Common myeloid progenitor, CD34-positive (primary cell): ENCODE results near the gene SRRM4.

ENCODE experiments used
- CTCF ChIA-PET: fragments of 350-600 bp; sonication (Branson Sonifier 250); formaldehyde crosslinking; loops from one replicate; lab custom pipeline; 2021; ENCODE audit warnings: antibody characterized with exemption; lab: Charles Lee
- POLR2A ChIA-PET: fragments of 350-600 bp; sonication (Branson Sonifier 250); formaldehyde crosslinking; loops from one replicate; lab custom pipeline; 2021; ENCODE audit warnings: antibody characterized with exemption; lab: Charles Lee
- DNase-seq, 3 donors: peaks; one replicate each; pipeline versions ENCODE4 v3.0.0 to v3.0.0-alpha.2; 2013
- H3K27ac ChIP-seq, 2 experiments: 1 replicate in 1 of 2; 2 replicates in 1 of 2; pipeline ENCODE4 v1.7.0; 2013; ENCODE audit warnings: inconsistent platforms in 2 of 2, low read length in 2 of 2, mild to moderate bottlenecking in 2 of 2, low read depth in 1 of 2, moderate library complexity in 1 of 2; ENCODE audit not compliant: severe bottlenecking in 2 of 2, insufficient read depth in 1 of 2, poor library complexity in 1 of 2
- H3K27me3 ChIP-seq, 5 experiments: replicated peaks in 2 of 5; 1 replicate in 3 of 5; 2 replicates in 2 of 5; pipeline versions ENCODE4 v1.6.1 to v1.7.0; 2013; ENCODE audit warnings: low read length in 4 of 5, mild to moderate bottlenecking in 2 of 5, moderate library complexity in 2 of 5, inconsistent platforms in 1 of 5; ENCODE audit not compliant: insufficient read depth in 5 of 5, control insufficient read depth in 4 of 5
- H3K36me3 ChIP-seq, 4 experiments: 1 replicate in 2 of 4; 2 replicates in 2 of 4; pipeline versions ENCODE4 v1.6.1 to v1.7.0; 2013; ENCODE audit warnings: low read length in 3 of 4, control low read depth in 1 of 4, mild to moderate bottlenecking in 1 of 4; ENCODE audit not compliant: control insufficient read depth in 4 of 4, insufficient read depth in 4 of 4
- H3K4me1 ChIP-seq, 4 experiments: 1 replicate in 3 of 4; 2 replicates in 1 of 4; pipeline versions ENCODE4 v1.6.1 to v1.7.1; 2013; ENCODE audit warnings: low read length in 3 of 4, mild to moderate bottlenecking in 3 of 4, control low read depth in 1 of 4, inconsistent platforms in 1 of 4, moderate library complexity in 1 of 4; ENCODE audit not compliant: control insufficient read depth in 4 of 4, insufficient read depth in 4 of 4; ENCODE audit errors: control extremely low read depth in 1 of 4
- H3K4me3 ChIP-seq, 7 experiments: 1 replicate in 4 of 7; 2 replicates in 3 of 7; pipeline versions ENCODE4 v1.5.1 to v1.7.0; 2013; ENCODE audit warnings: mild to moderate bottlenecking in 7 of 7, low read length in 6 of 7, moderate library complexity in 6 of 7, inconsistent platforms in 2 of 7, low read depth in 2 of 7, control low read depth in 1 of 7; ENCODE audit not compliant: insufficient read depth in 4 of 7, control insufficient read depth in 1 of 7; ENCODE audit errors: extremely low read depth in 1 of 7
- H3K9me3 ChIP-seq, 5 experiments: 1 replicate in 4 of 5; 2 replicates in 1 of 5; pipeline versions ENCODE4 v1.6.1 to v1.7.1; 2013; ENCODE audit warnings: low read length in 4 of 5, mild to moderate bottlenecking in 2 of 5, inconsistent platforms in 1 of 5, low read depth in 1 of 5, moderate library complexity in 1 of 5; ENCODE audit not compliant: control insufficient read depth in 4 of 5, insufficient read depth in 2 of 5; ENCODE audit errors: control extremely low read depth in 1 of 5
- WGBS: methylation state at CpG from one replicate; pipeline ENCODE4 v1.1.5; 2013; ENCODE audit not compliant: insufficient coverage; 5-methylcytosine and 5-hydroxymethylcytosine counted together

SRRM4 gene

GRCh38 chr12:119158402-119158801 lies 177.1 kb downstream of the SRRM4 start:
- peaks cover 0 to 7% (median 2%) of the 10 kb centered on the region in 5 experiments for H3K27me3 ChIP-seq
- WGBS, result 91% methylated on average over 6 of the region's 7 CpGs
- POLR2A ChIA-PET, result no interaction called here
- no peak overlapping the region for H3K4me3 ChIP-seq
- no peak overlapping the region for H3K27ac ChIP-seq
- no peaks in the 10 kb centered on the region for H3K36me3 ChIP-seq
- CTCF ChIA-PET, result no interaction called here
- no peak for DNase-seq
- peaks cover 0 to 3% (median 0%) of the 10 kb centered on the region in 5 experiments for H3K9me3 ChIP-seq
- H3K4me1 ChIP-seq, result peaks cover 0 to 8% (median 4%) of the 10 kb centered on the region in 4 experiments

- Histone ChIP-seq H3K27me3 (peaks cover 0 to 8% (median 2%) of the 10 kb centered on the region in 5 experiments), H3K27ac (no peak overlapping the region), H3K4me3 (no peak overlapping the region), H3K36me3 (no peaks in the 10 kb centered on the region), H3K4me1 (no peaks in the 10 kb centered on the region), H3K9me3 (no peaks in the 10 kb centered on the region)
- no peak for DNase-seq
- WGBS, result 91% methylated on average over 2 of the region's 2 CpGs
- ChIA-PET POLR2A (no interaction called here), CTCF (no interaction called here)
Measured at GRCh38 chr12:119159844-119160243, 178.5 kb downstream of the SRRM4 start.

GRCh38 chr12:119167902-119168301 lies 186.6 kb downstream of the SRRM4 start:
- POLR2A ChIA-PET, result no interaction called here
- H3K4me3 ChIP-seq, result no peak overlapping the region
- no peaks in the 10 kb centered on the region for H3K4me1 ChIP-seq
- no peaks in the 10 kb centered on the region for H3K36me3 ChIP-seq
- 87% methylated on average over 2 of the region's 3 CpGs for WGBS
- peaks cover 0 to 26% (median 2%) of the 10 kb centered on the region in 5 experiments for H3K27me3 ChIP-seq
- no peak overlapping the region for H3K27ac ChIP-seq
- CTCF ChIA-PET, result no interaction called here
- no peaks in the 10 kb centered on the region for H3K9me3 ChIP-seq
- no peak for DNase-seq

- H3K4me3 ChIP-seq, result no peak overlapping the region
- H3K9me3 ChIP-seq, result no peaks in the 10 kb centered on the region
- CTCF ChIA-PET, result no interaction called here
- no peak overlapping the region for H3K27ac ChIP-seq
- no peak for DNase-seq
- peaks cover 0 to 30% (median 4%) of the 10 kb centered on the region in 5 experiments for H3K27me3 ChIP-seq
- H3K36me3 ChIP-seq, result no peaks in the 10 kb centered on the region
- POLR2A ChIA-PET, result no interaction called here
- H3K4me1 ChIP-seq, result no peaks in the 10 kb centered on the region
- 100% methylated on average over 2 of the region's 3 CpGs for WGBS
Measured at GRCh38 chr12:119168721-119169120, 187.4 kb downstream of the SRRM4 start.

GRCh38 chr12:119169150-119169549 lies 187.8 kb downstream of the SRRM4 start:
- CTCF ChIA-PET, result no interaction called here
- 50% methylated on average over 1 of the region's 2 CpGs for WGBS
- POLR2A ChIA-PET, result no interaction called here

GRCh38 chr12:119171291-119171690 lies 189.9 kb downstream of the SRRM4 start:
- Histone ChIP-seq H3K9me3 (no peaks in the 10 kb centered on the region), H3K27ac (no peak overlapping the region), H3K4me3 (no peak overlapping the region), H3K4me1 (no peaks in the 10 kb centered on the region), H3K27me3 (peaks cover 0 to 41% (median 4%) of the 10 kb centered on the region in 5 experiments), H3K36me3 (no peaks in the 10 kb centered on the region)
- ChIA-PET CTCF (no interaction called here), POLR2A (no interaction called here)
- 92% methylated on average over 3 of the region's 5 CpGs for WGBS
- DNase-seq, result no peak

More at GRCh38 chr12:119169150-119169549, 187.8 kb downstream of the SRRM4 start:
- Histone ChIP-seq H3K4me3 (no peak overlapping the region), H3K27me3 (peaks cover 0 to 28% (median 4%) of the 10 kb centered on the region in 5 experiments), H3K9me3 (no peaks in the 10 kb centered on the region), H3K27ac (no peak overlapping the region), H3K4me1 (no peaks in the 10 kb centered on the region), H3K36me3 (no peaks in the 10 kb centered on the region)
- DNase-seq, result no peak

- H3K9me3 ChIP-seq, result no peaks in the 10 kb centered on the region
- CTCF ChIA-PET, result no interaction called here
- H3K4me3 ChIP-seq, result no peak overlapping the region
- WGBS, result 87% methylated on average over 12 of the region's 15 CpGs
- DNase-seq, result no peak
- H3K27me3 ChIP-seq, result peaks cover 0 to 46% (median 5%) of the 10 kb centered on the region in 5 experiments
- H3K27ac ChIP-seq, result no peak overlapping the region
- no peaks in the 10 kb centered on the region for H3K36me3 ChIP-seq
- no peaks in the 10 kb centered on the region for H3K4me1 ChIP-seq
- POLR2A ChIA-PET, result no interaction called here
Measured at GRCh38 chr12:119171691-119172425, 190.5 kb downstream of the SRRM4 start.
